ENCODE data around the gene MXD1. TPM values are rescaled to one million over a fixed set of nuclear protein-coding genes. Genes with fewer than 3 reads are reported as not detected.

MXD1 gene
- total RNA-seq, 4 donors from 2014 or later: 6.1 to 8.6 (median 6.9) TPM

GRCh38 chr2:69945941-69946340 is 31.0 kb downstream of the MXD1 start:
- peaks cover 2 to 5% of the 10 kb centered on the region in 2 donors for H3K36me3 ChIP-seq
- in situ Hi-C loops (cut with MboI; ENCODE audit: low sequenced_read_pairs in 4 of 4): no loop called here
- intact Hi-C loops (cut with DNase I; ENCODE audit: low total_unique reads): no loop called here
- TF ChIP-seq POLR2A (IDR thresholded peaks at IDR 0.05) (no peak), CTCF (IDR thresholded peaks at IDR 0.05 in 4 of 5, conservative IDR thresholded peaks at IDR 0.05 in 1 of 5) (no peak)
- DNase-seq (no peak), ATAC-seq (no peak)
- H3K9me3 ChIP-seq: no peaks in the 10 kb centered on the region
- no peak overlapping the region for H3K27ac ChIP-seq
- H3K4me3 ChIP-seq: no peak overlapping the region
- H3K4me1 ChIP-seq: no peaks in the 10 kb centered on the region
- H3K27me3 ChIP-seq: no peaks in the 10 kb centered on the region

DNA sequence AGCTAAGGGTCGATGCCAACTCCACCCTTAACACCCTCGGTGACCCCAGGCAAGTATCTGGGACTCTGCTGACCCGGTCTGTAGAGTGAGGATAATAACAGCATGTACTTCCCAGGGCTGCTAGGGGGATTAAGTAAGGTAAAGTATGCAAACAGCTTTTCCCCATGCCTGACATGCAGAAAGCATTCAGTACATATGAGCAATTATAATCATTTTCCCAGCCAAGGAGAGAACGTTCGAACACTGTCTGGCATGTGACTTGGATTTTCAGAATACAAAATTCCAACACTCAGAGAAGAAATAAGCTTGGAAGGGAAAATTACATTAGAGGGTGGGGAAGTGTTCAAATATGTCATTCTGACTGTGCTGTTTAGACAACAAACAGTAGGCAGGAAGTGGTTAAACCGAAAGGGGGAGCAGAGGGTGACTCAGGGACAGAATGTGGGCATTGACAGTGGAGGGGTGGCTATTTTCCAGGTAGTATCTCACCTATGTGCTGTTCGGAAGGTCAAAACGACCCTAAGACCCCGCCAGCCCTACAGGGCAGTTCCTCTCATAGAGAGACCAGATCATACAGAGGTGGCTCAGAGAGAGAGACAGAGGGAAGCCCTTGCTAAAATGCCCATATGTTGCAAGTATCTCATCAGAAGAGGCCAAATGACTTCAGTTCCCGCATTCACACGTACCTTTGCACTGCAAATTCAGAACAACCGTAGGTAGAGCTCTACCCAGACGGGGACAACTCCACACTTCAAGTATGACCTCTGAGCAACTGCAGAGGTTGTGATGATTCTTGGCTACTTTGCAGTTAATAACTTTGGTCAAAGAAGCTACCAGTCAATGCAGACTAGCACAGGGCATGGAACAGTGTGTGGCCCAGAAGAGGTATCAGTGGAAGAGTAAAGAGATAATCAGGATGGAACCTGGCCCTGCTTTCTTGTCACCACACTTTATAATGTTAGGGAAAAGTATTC is 31.7 kb downstream of the MXD1 start:
- no peak for DNase-seq
- ATAC-seq: no peak
- no peak overlapping the region for H3K4me3 ChIP-seq
- intact Hi-C loops (cut with DNase I; ENCODE audit: low total_unique reads): no loop called here
- in situ Hi-C loops (cut with MboI; ENCODE audit: low sequenced_read_pairs in 4 of 4): no loop called here
- no peaks in the 10 kb centered on the region for H3K4me1 ChIP-seq
- no peak overlapping the region for H3K27ac ChIP-seq
- H3K36me3 ChIP-seq: peaks cover 0 to 2% of the 10 kb centered on the region in 2 donors
- no peaks in the 10 kb centered on the region for H3K27me3 ChIP-seq
- no peak for TF ChIP-seq CTCF (IDR thresholded peaks at IDR 0.05 in 4 of 5, conservative IDR thresholded peaks at IDR 0.05 in 1 of 5)
- TF ChIP-seq POLR2A (IDR thresholded peaks at IDR 0.05): no peak
- H3K9me3 ChIP-seq: no peaks in the 10 kb centered on the region

- Histone ChIP-seq H3K4me3 (no peak overlapping the region), H3K27me3 (no peaks in the 10 kb centered on the region), H3K9me3 (no peaks in the 10 kb centered on the region), H3K4me1 (no peaks in the 10 kb centered on the region), H3K27ac (no peak overlapping the region), H3K36me3 (peaks cover 0 to 2% of the 10 kb centered on the region in 2 donors)
- ATAC-seq: no peak
- TF ChIP-seq POLR2A (IDR thresholded peaks at IDR 0.05) (no peak), CTCF (IDR thresholded peaks at IDR 0.05 in 4 of 5, conservative IDR thresholded peaks at IDR 0.05 in 1 of 5) (no peak)
- in situ Hi-C loops (cut with MboI; ENCODE audit: low sequenced_read_pairs in 4 of 4) (no loop called here), intact Hi-C loops (cut with DNase I; ENCODE audit: low total_unique reads) (no loop called here)
- DNase-seq: no peak
Measured at GRCh38 chr2:69947325-69947931, 32.5 kb downstream of the MXD1 start.

- TF ChIP-seq CTCF (IDR thresholded peaks at IDR 0.05 in 4 of 5, conservative IDR thresholded peaks at IDR 0.05 in 1 of 5): no peak
- TF ChIP-seq POLR2A (IDR thresholded peaks at IDR 0.05): no peak
- ATAC-seq: no peak
- no peak for DNase-seq
- Histone ChIP-seq H3K4me3 (no peak overlapping the region), H3K27me3 (no peaks in the 10 kb centered on the region), H3K4me1 (no peaks in the 10 kb centered on the region), H3K27ac (no peak overlapping the region), H3K36me3 (no peaks in the 10 kb centered on the region), H3K9me3 (no peaks in the 10 kb centered on the region)
- in situ Hi-C loops (cut with MboI; ENCODE audit: low sequenced_read_pairs in 4 of 4): no loop called here
- intact Hi-C loops (cut with DNase I; ENCODE audit: low total_unique reads): no loop called here
Measured at GRCh38 chr2:69948032-69948962, 33.4 kb downstream of the MXD1 start.
